Stimulated activated naive B cell treated with anti-CD40 and anti-IgM and Interleukin-4, amounts not matched to agents 10 μg/mL and 1 μg/mL and 100 μg/mL, for 72 hours (primary cell): ENCODE measurements around the gene TRIM41.
"Not testable (repeated sequence)": the region's sequence is repeated elsewhere in the genome, so short reads cannot be mapped to it uniquely, and the experiment has no call there.

Source experiments
- ATAC-seq, 2 donors: fragments of 150-1000 bp; cut with Tn5 transposase; replicated peaks; 2 replicates each; pipeline ENCODE4 v1.10.0; 2021; ENCODE audit warnings: moderate library complexity in 1 of 2
- DNase-seq: peaks from one replicate; pipeline ENCODE4 v3.0.0; 2021
- H3K27ac Mint-ChIP-seq: one replicate; pipeline ENCODE4 v1.8.0; 2022; ENCODE audit warnings: mild to moderate bottlenecking, mixed read lengths
- H3K27me3 Mint-ChIP-seq, 2 donors: one replicate each; pipeline ENCODE4 v1.8.0; 2022; ENCODE audit warnings: mixed read lengths in 2 of 2
- H3K36me3 Mint-ChIP-seq, 2 donors: one replicate each; pipeline ENCODE4 v1.8.0; 2022; ENCODE audit warnings: mixed read lengths in 2 of 2, mild to moderate bottlenecking in 1 of 2
- H3K4me1 Mint-ChIP-seq, 2 donors: one replicate each; pipeline ENCODE4 v1.8.0; 2022; ENCODE audit warnings: mixed read lengths in 2 of 2, mild to moderate bottlenecking in 1 of 2
- H3K4me3 Mint-ChIP-seq, 2 donors: one replicate each; pipeline ENCODE4 v1.8.0; 2022; ENCODE audit warnings: mild to moderate bottlenecking in 2 of 2, mixed read lengths in 2 of 2, moderate library complexity in 1 of 2
- H3K9me3 Mint-ChIP-seq, 2 donors: one replicate each; pipeline ENCODE4 v1.8.0; 2022; ENCODE audit warnings: mixed read lengths in 2 of 2, mild to moderate bottlenecking in 1 of 2

The TRIM41 gene

GRCh38 chr5:181223058-181223728 lies at the start of gene TRIM41:
Gene TRIM41 (plus strand): TSS chr5:181223281. CDS start chr5:181224000, 719 bp downstream.
- peak; percentile 68 to 77 for ATAC-seq
- peaks cover 14 to 33% of the 10 kb centered on the region in 2 donors for H3K36me3 Mint-ChIP-seq
- peak; percentile 99 for DNase-seq
- H3K27me3 Mint-ChIP-seq, result peaks cover 8% of the 10 kb centered on the region in 2 donors
- H3K4me3 Mint-ChIP-seq, result peak within 1 kb of the TSS; percentile 86 to 96
- peaks cover 6% of the 10 kb centered on the region in 2 donors for H3K9me3 Mint-ChIP-seq
- H3K27ac Mint-ChIP-seq, result peak within 1 kb of the TSS; percentile 100
- peaks cover 41 to 46% of the 10 kb centered on the region in 2 donors for H3K4me1 Mint-ChIP-seq

GRCh38 chr5:181173420-181174342 lies 49.4 kb upstream of the TRIM41 start:
- peak overlapping the region; percentile 96 for H3K27ac Mint-ChIP-seq
- peaks cover 19 to 33% of the 10 kb centered on the region in 2 donors for H3K4me1 Mint-ChIP-seq
- peaks cover 8 to 10% of the 10 kb centered on the region in 2 donors for H3K36me3 Mint-ChIP-seq
- peak; percentile 81 to 89 for ATAC-seq
- peaks cover 0 to 5% of the 10 kb centered on the region in 2 donors for H3K9me3 Mint-ChIP-seq
- DNase-seq, result peak; percentile 61
- peaks cover 31 to 37% of the 10 kb centered on the region in 2 donors for H3K27me3 Mint-ChIP-seq
- peak overlapping the region; percentile 82 to 88 for H3K4me3 Mint-ChIP-seq

- Mint-ChIP-seq H3K36me3 (peaks cover 1 to 8% of the 10 kb centered on the region in 2 donors), H3K27me3 (peaks cover 10 to 14% of the 10 kb centered on the region in 2 donors), H3K9me3 (no peaks in the 10 kb centered on the region), H3K27ac (no peak overlapping the region), H3K4me1 (peaks cover 13 to 21% of the 10 kb centered on the region in 2 donors), H3K4me3 (no peak overlapping the region)
- ATAC-seq, result no peak
- DNase-seq, result no peak
These were observed 46.7 kb upstream of the TRIM41 start for GRCh38 chr5:181176254-181176952.

GRCh38 chr5:181177559-181177958 lies 45.5 kb upstream of the TRIM41 start:
- H3K4me3 Mint-ChIP-seq, ATAC-seq, H3K27ac Mint-ChIP-seq, DNase-seq, H3K9me3 Mint-ChIP-seq, H3K36me3 Mint-ChIP-seq: not testable (repeated sequence)
- peaks cover 10 to 14% of the 10 kb centered on the region in 2 donors for H3K27me3 Mint-ChIP-seq
- peaks cover 20 to 29% of the 10 kb centered on the region in 2 donors for H3K4me1 Mint-ChIP-seq

- H3K4me1 Mint-ChIP-seq, result peaks cover 25 to 42% of the 10 kb centered on the region in 2 donors
- peaks cover 3% of the 10 kb centered on the region in 2 donors for H3K27me3 Mint-ChIP-seq
- peak; percentile 75 to 82 for ATAC-seq
- H3K27ac Mint-ChIP-seq, result peak overlapping the region; percentile 87
- H3K4me3 Mint-ChIP-seq, result peak overlapping the region in 1 of 2 donors; percentile 68
- peak; percentile 59 for DNase-seq
- peaks cover 6 to 13% of the 10 kb centered on the region in 2 donors for H3K36me3 Mint-ChIP-seq
- peaks cover 0 to 1% of the 10 kb centered on the region in 2 donors for H3K9me3 Mint-ChIP-seq
These were observed 41.2 kb upstream of the TRIM41 start for GRCh38 chr5:181181650-181182565.

- H3K9me3 Mint-ChIP-seq, result peaks cover 0 to 1% of the 10 kb centered on the region in 2 donors
- ATAC-seq, result no peak
- H3K27me3 Mint-ChIP-seq, result peaks cover 0 to 3% of the 10 kb centered on the region in 2 donors
- H3K36me3 Mint-ChIP-seq, result peaks cover 6 to 19% of the 10 kb centered on the region in 2 donors
- peak overlapping the region; percentile 59 to 83 for H3K4me3 Mint-ChIP-seq
- no peak for DNase-seq
- H3K4me1 Mint-ChIP-seq, result peaks cover 26 to 47% of the 10 kb centered on the region in 2 donors
- H3K27ac Mint-ChIP-seq, result peak overlapping the region; percentile 93
These were observed 40.4 kb upstream of the TRIM41 start for GRCh38 chr5:181182651-181183050.

- H3K27ac Mint-ChIP-seq, result peak overlapping the region; percentile 95
- H3K36me3 Mint-ChIP-seq, result peaks cover 20 to 34% of the 10 kb centered on the region in 2 donors
- peaks cover 9% of the 10 kb centered on the region in 2 donors for H3K27me3 Mint-ChIP-seq
- H3K4me3 Mint-ChIP-seq, result peak overlapping the region; percentile 85 to 93
- peaks cover 41 to 66% of the 10 kb centered on the region in 2 donors for H3K4me1 Mint-ChIP-seq
- no peak for DNase-seq
- peaks cover 0 to 3% of the 10 kb centered on the region in 2 donors for H3K9me3 Mint-ChIP-seq
- no peak for ATAC-seq
These were observed 38.2 kb upstream of the TRIM41 start for GRCh38 chr5:181184845-181185216.

GRCh38 chr5:181185560-181185959 lies 37.5 kb upstream of the TRIM41 start:
- Mint-ChIP-seq H3K27me3 (peaks cover 9% of the 10 kb centered on the region in 2 donors), H3K4me3 (peak overlapping the region in 1 of 2 donors; percentile 17), H3K9me3 (peaks cover 0 to 3% of the 10 kb centered on the region in 2 donors), H3K36me3 (peaks cover 23 to 39% of the 10 kb centered on the region in 2 donors), H3K27ac (no peak overlapping the region), H3K4me1 (peaks cover 46 to 68% of the 10 kb centered on the region in 2 donors)
- DNase-seq (no peak), ATAC-seq (no peak)

- no peak for DNase-seq
- peaks cover 45 to 68% of the 10 kb centered on the region in 2 donors for H3K4me1 Mint-ChIP-seq
- H3K36me3 Mint-ChIP-seq, result peaks cover 23 to 40% of the 10 kb centered on the region in 2 donors
- H3K27me3 Mint-ChIP-seq, result peaks cover 9% of the 10 kb centered on the region in 2 donors
- H3K27ac Mint-ChIP-seq, result peak overlapping the region; percentile 80
- ATAC-seq, result no peak
- H3K9me3 Mint-ChIP-seq, result peaks cover 0 to 3% of the 10 kb centered on the region in 2 donors
- no peak overlapping the region for H3K4me3 Mint-ChIP-seq
These were observed 37.1 kb upstream of the TRIM41 start for GRCh38 chr5:181186022-181186421.

GRCh38 chr5:181186986-181187499 lies 36.0 kb upstream of the TRIM41 start:
- peaks cover 15% of the 10 kb centered on the region in 2 donors for H3K27me3 Mint-ChIP-seq
- ATAC-seq (no peak), DNase-seq (no peak)
- peak overlapping the region; percentile 100 for H3K27ac Mint-ChIP-seq
- H3K9me3 Mint-ChIP-seq, result peaks cover 0 to 4% of the 10 kb centered on the region in 2 donors
- H3K36me3 Mint-ChIP-seq, result peaks cover 30 to 49% of the 10 kb centered on the region in 2 donors
- peaks cover 52 to 73% of the 10 kb centered on the region in 2 donors for H3K4me1 Mint-ChIP-seq
- H3K4me3 Mint-ChIP-seq, result peak overlapping the region; percentile 52 to 90

GRCh38 chr5:181187500-181188213 lies 35.4 kb upstream of the TRIM41 start:
- Mint-ChIP-seq H3K4me3 (peak overlapping the region; percentile 90 to 95), H3K9me3 (peaks cover 0 to 4% of the 10 kb centered on the region in 2 donors), H3K4me1 (peaks cover 50 to 73% of the 10 kb centered on the region in 2 donors), H3K27ac (peak overlapping the region; percentile 100), H3K36me3 (peaks cover 32 to 51% of the 10 kb centered on the region in 2 donors), H3K27me3 (peaks cover 15% of the 10 kb centered on the region in 2 donors)
- ATAC-seq (no peak), DNase-seq (peak; percentile 53)

- H3K36me3 Mint-ChIP-seq, result peaks cover 30 to 48% of the 10 kb centered on the region in 2 donors
- peaks cover 0 to 4% of the 10 kb centered on the region in 2 donors for H3K9me3 Mint-ChIP-seq
- H3K27me3 Mint-ChIP-seq, result peaks cover 15% of the 10 kb centered on the region in 2 donors
- H3K4me3 Mint-ChIP-seq, result peak overlapping the region; percentile 90 to 95
- H3K27ac Mint-ChIP-seq, result peak overlapping the region; percentile 100
- peaks cover 53 to 79% of the 10 kb centered on the region in 2 donors for H3K4me1 Mint-ChIP-seq
- ATAC-seq (peak; percentile 14 to 17), DNase-seq (peak; percentile 74)
These were observed 34.2 kb upstream of the TRIM41 start for GRCh38 chr5:181188700-181189362.
